ENCODE measurements around the gene C1orf53. TPM values are rescaled to one million over a fixed set of nuclear protein-coding genes. Genes with fewer than 3 reads are reported as not detected.

Gene C1orf53
- total and polyA plus RNA-seq, 2 donors (not counting 1 experiment from before 2014, with no cell fraction given) = 0.24 TPM; not detected in 1

GRCh38 chr1:197948926-197949899 is 46.8 kb downstream of the C1orf53 start:
- Histone ChIP-seq H4K20me1 (ENCODE audit: control insufficient read depth, insufficient read depth, low read length, poor library complexity, severe bottlenecking) (no peaks in the 10 kb centered on the region), H3K4me2 (replicated peaks; ENCODE audit: low read depth, low read length, poor library complexity, severe bottlenecking) (no peak overlapping the region), H2AFZ (ENCODE audit: insufficient read depth, low read depth, low read length, poor library complexity, severe bottlenecking) (no peak overlapping the region), H3K4me1 (ENCODE audit: control insufficient read depth in 2 of 2, insufficient read depth in 2 of 2, low read length in 2 of 2) (no peaks in the 10 kb centered on the region), H3K9me3 (ENCODE audit: control extremely low read depth in 1 of 3, control insufficient read depth in 2 of 3, insufficient read depth in 1 of 3, low read length in 2 of 3) (peaks cover 0 to 3% (median 1%) of the 10 kb centered on the region in 3 donors), H3K79me2 (ENCODE audit: control insufficient read depth, insufficient read depth, low read length) (no peaks in the 10 kb centered on the region), H3K9ac (ENCODE audit: low read length) (no peak overlapping the region), H3K4me3 (ENCODE audit: control extremely low read depth in 1 of 5, extremely low read depth in 1 of 5, insufficient read depth in 1 of 5, low read depth in 2 of 5, low read length in 4 of 5) (no peak overlapping the region), H3K27me3 (replicated peaks in 1 of 4; ENCODE audit: control extremely low read depth in 1 of 4, control insufficient read depth in 3 of 4, insufficient read depth in 4 of 4, low read length in 3 of 4) (peaks cover 0 to 9% (median 0%) of the 10 kb centered on the region in 4 experiments), H3K36me3 (replicated peaks in 1 of 2; ENCODE audit: control extremely low read depth in 1 of 2, control insufficient read depth in 1 of 2, extremely low read depth in 1 of 2, insufficient read depth in 2 of 2, low read length in 1 of 2) (no peaks in the 10 kb centered on the region), H3K27ac (ENCODE audit: low read length in 2 of 2) (no peak overlapping the region)
- DNase-seq (no peak), ATAC-seq (ENCODE audit: low read depth) (no peak)
- no CpG with 5 or more reads among the region's 8 CpGs for WGBS (ENCODE audit: insufficient coverage)
- ChIA-PET CTCF (no interaction called here), POLR2A (no interaction called here)
- Mint-ChIP-seq H3K4me1 (no peaks in the 10 kb centered on the region), H3K4me3 (no peak overlapping the region), H3K27ac (no peak overlapping the region), H3K27me3 (peaks cover 27% of the 10 kb centered on the region), H3K9me3 (ENCODE audit: insufficient read depth) (no peaks in the 10 kb centered on the region)
- no peak for TF ChIP-seq EZH2 (IDR thresholded peaks at IDR 0.05; ENCODE audit: borderline replicate concordance, insufficient read depth, low read depth, low read length, poor library complexity, severe bottlenecking)
- no peak for TF ChIP-seq CTCF (IDR thresholded peaks at IDR 0.05)
- intact Hi-C loops (cut with micrococcal nuclease) = no loop called here

DNA sequence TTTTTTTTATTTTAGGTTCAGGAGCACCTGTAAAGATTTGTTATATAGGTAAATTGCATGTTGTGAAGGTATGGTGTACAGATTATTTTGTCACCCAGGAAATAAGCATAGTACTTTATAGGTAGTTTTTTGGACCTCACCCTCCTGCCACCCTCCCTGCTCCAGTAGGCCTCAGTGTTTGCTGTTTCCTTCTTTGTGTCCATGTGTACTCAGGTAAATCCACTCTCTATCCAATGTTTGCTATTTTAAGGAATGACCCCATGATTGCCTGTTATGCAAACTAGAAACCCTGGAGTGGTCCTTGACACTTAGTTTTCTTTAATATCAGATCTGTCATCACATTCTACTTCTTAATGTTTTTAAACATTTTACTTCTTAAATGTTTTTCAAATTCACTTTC is 48.7 kb downstream of the C1orf53 start:
- Histone ChIP-seq H3K27me3 (replicated peaks in 1 of 4; ENCODE audit: control extremely low read depth in 1 of 4, control insufficient read depth in 3 of 4, insufficient read depth in 4 of 4, low read length in 3 of 4) (peaks cover 0 to 9% (median 0%) of the 10 kb centered on the region in 4 experiments), H3K9ac (ENCODE audit: low read length) (no peak overlapping the region), H4K20me1 (ENCODE audit: control insufficient read depth, insufficient read depth, low read length, poor library complexity, severe bottlenecking) (no peaks in the 10 kb centered on the region), H3K4me3 (ENCODE audit: control extremely low read depth in 1 of 5, extremely low read depth in 1 of 5, insufficient read depth in 1 of 5, low read depth in 2 of 5, low read length in 4 of 5) (no peak overlapping the region), H3K9me3 (ENCODE audit: control extremely low read depth in 1 of 3, control insufficient read depth in 2 of 3, insufficient read depth in 1 of 3, low read length in 2 of 3) (peaks cover 0 to 1% (median 0%) of the 10 kb centered on the region in 3 donors), H3K4me1 (ENCODE audit: control insufficient read depth in 2 of 2, insufficient read depth in 2 of 2, low read length in 2 of 2) (no peaks in the 10 kb centered on the region), H3K79me2 (ENCODE audit: control insufficient read depth, insufficient read depth, low read length) (no peaks in the 10 kb centered on the region), H3K36me3 (replicated peaks in 1 of 2; ENCODE audit: control extremely low read depth in 1 of 2, control insufficient read depth in 1 of 2, extremely low read depth in 1 of 2, insufficient read depth in 2 of 2, low read length in 1 of 2) (no peaks in the 10 kb centered on the region), H3K4me2 (replicated peaks; ENCODE audit: low read depth, low read length, poor library complexity, severe bottlenecking) (no peak overlapping the region), H3K27ac (ENCODE audit: low read length in 2 of 2) (no peak overlapping the region), H2AFZ (ENCODE audit: insufficient read depth, low read depth, low read length, poor library complexity, severe bottlenecking) (no peak overlapping the region)
- Mint-ChIP-seq H3K27ac (no peak overlapping the region), H3K4me1 (no peaks in the 10 kb centered on the region), H3K4me3 (no peak overlapping the region), H3K9me3 (ENCODE audit: insufficient read depth) (no peaks in the 10 kb centered on the region), H3K27me3 (peaks cover 15% of the 10 kb centered on the region)
- ATAC-seq (ENCODE audit: low read depth) (no peak), DNase-seq (no peak)
- TF ChIP-seq EZH2 (IDR thresholded peaks at IDR 0.05; ENCODE audit: borderline replicate concordance, insufficient read depth, low read depth, low read length, poor library complexity, severe bottlenecking) (no peak), CTCF (IDR thresholded peaks at IDR 0.05) (no peak)
- POLR2A ChIA-PET = no interaction called here
- CTCF ChIA-PET = interaction anchor here (0.9 kb wide), 1 partner anchor 336 kb away, joined by 3 read pairs; no protein-coding TSS in a partner anchor
- intact Hi-C loops (cut with micrococcal nuclease) = no loop called here

All from B cell (primary cell).